A549 (cell line): ENCODE results near the gene CEP128. TPM values are rescaled to one million over a fixed set of nuclear protein-coding genes. Genes with fewer than 3 reads are reported as not detected.

Experiments used
- ATAC-seq, 2 experiments: fragments of 200-7000 bp in 1 of 2; fragments of >200 bp in 1 of 2; cut with Nextera tagmentation in 1 of 2; cut with Tn5 transposase in 1 of 2; 3 replicates each; pipeline versions ENCODE4 v1.8.0 to v1.9.1; 2018 to 2020; ENCODE audit warnings: mild to moderate bottlenecking in 1 of 2, moderate library complexity in 1 of 2
- CTCF ChIA-PET: fragments of 300-600 bp; sonication (Branson Sonifier 250); formaldehyde crosslinking; extraction: SDS; loops from one replicate; lab custom pipeline; 2021; ENCODE audit warnings: antibody characterized with exemption, inconsistent platforms; lab: Yijun Ruan, JAX
- POLR2A ChIA-PET: fragments of 350-600 bp; formaldehyde crosslinking; extraction: SDS; loops from one replicate; lab custom pipeline; 2021; ENCODE audit warnings: antibody characterized with exemption, inconsistent platforms; lab: Yijun Ruan, JAX
- DNase-seq, 2 experiments: peaks; one replicate each; pipeline versions ENCODE4 v3.0.0 to v3.0.0-alpha.2; 2011 to 2016; ENCODE audit warnings: low read depth in 1 of 2, low spot score in 1 of 2
- FAIRE-seq: peaks from 2 replicates; lab custom pipeline; 2011; peaks lifted over from hg19 to GRCh38; lab: Jason Lieb, UNC
- H3K27ac ChIP-seq, 2 experiments: fragments of >200 bp; sonication (Bioruptor Twin); formaldehyde crosslinking; 3 replicates each; pipeline ENCODE4 v1.5.1; 2016 to 2017
- H3K4me1 ChIP-seq: fragments of >200 bp; sonication (Bioruptor Twin); formaldehyde crosslinking; 3 replicates; pipeline ENCODE4 v1.6.1; 2016
- H3K4me2 ChIP-seq: fragments of >200 bp; sonication (Bioruptor Twin); formaldehyde crosslinking; 3 replicates; pipeline ENCODE4 v1.6.1; 2016
- H3K4me3 ChIP-seq: fragments of >200 bp; sonication (Bioruptor Twin); formaldehyde crosslinking; 3 replicates; pipeline ENCODE4 v1.5.1; 2016
- H3K9me3 ChIP-seq: fragments of >200 bp; sonication (Bioruptor Twin); formaldehyde crosslinking; 3 replicates; pipeline ENCODE4 v1.6.1; 2016
- CBX2 ChIP-seq: fragments of 200-600 bp; sonication (generic); IDR thresholded peaks from 2 replicates; pipeline ENCODE4 v1.6.1; 2016; ENCODE audit warnings: low read depth, mild to moderate bottlenecking, borderline replicate concordance
- CBX8 ChIP-seq: fragments of 200-600 bp; sonication (generic); IDR thresholded peaks from 2 replicates; pipeline ENCODE4 v1.6.1; 2016
- CEBPB ChIP-seq, 2 experiments: fragments of >200 bp in 1 of 2; sonication (Bioruptor Twin) in 1 of 2; formaldehyde crosslinking in 1 of 2; IDR thresholded peaks; 2 replicates each; pipeline ENCODE4 v1.6.1; 2012 to 2016
- CHD2 ChIP-seq: fragments of 150-350 bp; IDR thresholded peaks from 2 replicates; pipeline ENCODE4 v1.6.1; 2014; ENCODE audit warnings: low read length; ENCODE audit not compliant: partially characterized antibody
- EHMT2 ChIP-seq: fragments of 200-600 bp; sonication (generic); IDR thresholded peaks from 2 replicates; pipeline ENCODE4 v1.6.1; 2016; ENCODE audit warnings: antibody characterized with exemption, low read depth, mild to moderate bottlenecking, moderate library complexity
- FOXS1 ChIP-seq: fragments of 250-450 bp; sonication (Bioruptor Pico); IDR thresholded peaks from 2 replicates; pipeline ENCODE4 v1.5.0; 2020; ENCODE audit warnings: mild to moderate bottlenecking, moderate library complexity
- HOXA7 ChIP-seq: fragments of 250-450 bp; sonication (Bioruptor Pico); IDR thresholded peaks from 2 replicates; pipeline ENCODE4 v1.5.0; 2020; ENCODE audit warnings: mild to moderate bottlenecking, moderate library complexity
- JUN ChIP-seq, 2 experiments: fragments of >200 bp; sonication (Bioruptor Twin); formaldehyde crosslinking; IDR thresholded peaks; 2 replicates in 1 of 2; 3 replicates in 1 of 2; pipeline ENCODE4 v1.6.1; 2016 to 2017
- MAFK ChIP-seq: fragments of 450-650 bp; IDR thresholded peaks from 2 replicates; pipeline ENCODE4 v1.6.1; 2014; ENCODE audit not compliant: partially characterized antibody
- MAX ChIP-seq: IDR thresholded peaks from 2 replicates; pipeline ENCODE4 v1.6.1; 2012
- MAZ ChIP-seq: fragments of 150-350 bp; IDR thresholded peaks from 2 replicates; pipeline ENCODE4 v1.6.1; 2014; ENCODE audit warnings: antibody characterized with exemption, low read depth, low read length, borderline replicate concordance
- NFE2L2 ChIP-seq: fragments of 150-350 bp; conservative IDR thresholded peaks from 2 replicates; pipeline ENCODE4 v1.6.1; 2014; ENCODE audit warnings: low read length
- NR3C1 ChIP-seq: fragments of >200 bp; sonication (Bioruptor Twin); formaldehyde crosslinking; IDR thresholded peaks from 3 replicates; pipeline ENCODE4 v1.6.1; 2017
- PHF8 ChIP-seq: fragments of 200-600 bp; sonication (generic); IDR thresholded peaks from 2 replicates; pipeline ENCODE4 v1.6.1; 2016; ENCODE audit warnings: low read depth, mild to moderate bottlenecking, antibody characterized with exemption, moderate library complexity, borderline replicate concordance
- POLR2AphosphoS2 ChIP-seq: conservative IDR thresholded peaks from 2 replicates; pipeline ENCODE4 v1.6.1; 2012; ENCODE audit warnings: low read length, improper control_type of control experiment, inconsistent platforms
- RAD21 ChIP-seq, 2 experiments: fragments of >200 bp in 1 of 2; sonication (Bioruptor Twin) in 1 of 2; formaldehyde crosslinking in 1 of 2; IDR thresholded peaks in 1 of 2; conservative IDR thresholded peaks in 1 of 2; 2 replicates in 1 of 2; 3 replicates in 1 of 2; pipeline ENCODE4 v1.6.1; 2012 to 2018; ENCODE audit warnings: inconsistent platforms in 1 of 2
- RARB ChIP-seq: fragments of 250-450 bp; sonication (Bioruptor Pico); IDR thresholded peaks from 2 replicates; pipeline ENCODE4 v1.8.0; 2021; ENCODE audit warnings: mild to moderate bottlenecking, moderate library complexity
- SREBF2 ChIP-seq: fragments of 450-650 bp; IDR thresholded peaks from 2 replicates; pipeline ENCODE4 v1.6.1; 2014; ENCODE audit warnings: mild to moderate bottlenecking, moderate library complexity
- TFCP2L1 ChIP-seq: fragments of 250-450 bp; sonication (Bioruptor Pico); IDR thresholded peaks from 2 replicates; pipeline ENCODE4 v1.5.0; 2021; ENCODE audit warnings: mild to moderate bottlenecking
- USF2 ChIP-seq: fragments of 450-650 bp; IDR thresholded peaks from 2 replicates; pipeline ENCODE4 v1.6.1; 2014; ENCODE audit warnings: antibody characterized with exemption
- ZSCAN20 ChIP-seq: fragments of 250-450 bp; sonication (Bioruptor Pico); IDR thresholded peaks from 2 replicates; pipeline ENCODE4 v1.8.0; 2022; ENCODE audit warnings: mild to moderate bottlenecking, moderate library complexity
- WGBS: methylation state at CpG from one replicate; pipeline ENCODE4 v1.1.6; 2017; ENCODE audit errors: missing lambda C conversion rate; 5-methylcytosine and 5-hydroxymethylcytosine counted together
- polyA plus RNA-seq, 4 experiments: library from polyadenylated mRNA; depleted of rRNA in 3 of 4; stranded (reverse); fragments of >200 nt; fragmentation: RNase III in 1 of 4; extraction: RNeasy Plus Mini Kit Qiagen cat#74134 plus additional on column Dnase treatment in 1 of 4; gene quantifications; 2 replicates in 3 of 4; 3 replicates in 1 of 4; pipeline ENCODE4 v1.2.3, GENCODE V29; 2011 to 2017
- TF ChIP-seq, protein P1 (sequence below): fragments of 200-600 bp; sonication (generic); IDR thresholded peaks from 2 replicates; pipeline ENCODE4 v1.6.1; 2016; ENCODE audit warnings: antibody characterized with exemption, mild to moderate bottlenecking, moderate library complexity
- TF ChIP-seq, protein P2 (sequence below): fragments of 250-450 bp; sonication (Bioruptor Pico); IDR thresholded peaks from 2 replicates; pipeline ENCODE4 v1.5.0; 2020; ENCODE audit warnings: low read depth, mild to moderate bottlenecking, moderate library complexity
- TF ChIP-seq, protein P3 (sequence below): fragments of >200 bp; sonication (Bioruptor Twin); formaldehyde crosslinking; IDR thresholded peaks from 3 replicates; pipeline ENCODE4 v1.5.1; 2016
- TF ChIP-seq, protein P4 (sequence below): fragments of 150-350 bp; IDR thresholded peaks from 2 replicates; pipeline ENCODE4 v1.6.1; 2014; ENCODE audit warnings: low read depth, mild to moderate bottlenecking, low read length

Gene CEP128
- polyA plus RNA-seq, 2 of the 4 experiments (the other 2 are of a cell fraction) = 5.8 to 7.0 TPM

DNA sequence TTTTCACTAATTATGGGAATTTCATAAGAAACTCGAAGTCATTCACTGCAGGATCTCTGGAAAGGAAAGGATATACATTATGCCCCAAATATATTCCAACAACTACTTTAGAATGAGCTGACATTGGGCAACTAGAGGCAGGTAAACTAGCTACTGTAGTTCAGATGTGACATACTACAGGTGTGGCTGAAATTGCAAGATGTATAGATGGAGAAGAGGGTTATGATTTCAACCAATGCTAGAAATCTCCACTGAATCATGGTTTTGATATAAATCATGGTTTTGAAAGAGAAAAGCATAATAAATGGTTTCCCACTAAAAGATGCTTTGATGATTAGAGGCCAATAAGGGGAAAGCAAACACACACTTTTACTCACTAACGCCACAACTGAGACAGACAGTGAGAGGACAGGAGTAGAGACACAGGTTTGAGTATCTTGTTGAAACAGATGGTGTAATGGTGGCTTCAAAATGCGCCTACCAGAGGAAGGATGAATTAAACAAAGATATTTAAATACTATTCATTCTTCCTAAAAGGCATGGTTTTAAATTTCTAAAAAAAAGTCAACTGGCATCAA is 434.2 kb downstream of the CEP128 start:
- H3K4me1 ChIP-seq = no peaks in the 10 kb centered on the region
- ATAC-seq = no peak
- TF ChIP-seq HOXA7 = no peak
- TF ChIP-seq, all 56 proteins: peak for 0
- DNase-seq = no peak
- H3K4me2 ChIP-seq = no peak overlapping the region
- ChIA-PET CTCF (no interaction called here), POLR2A (no interaction called here)
- no peaks in the 10 kb centered on the region for H3K9me3 ChIP-seq
- WGBS = 78% methylated on average over 3 of the region's 3 CpGs
- no peak overlapping the region for H3K4me3 ChIP-seq
- no peak overlapping the region for H3K27ac ChIP-seq
- FAIRE-seq = no peak

DNA sequence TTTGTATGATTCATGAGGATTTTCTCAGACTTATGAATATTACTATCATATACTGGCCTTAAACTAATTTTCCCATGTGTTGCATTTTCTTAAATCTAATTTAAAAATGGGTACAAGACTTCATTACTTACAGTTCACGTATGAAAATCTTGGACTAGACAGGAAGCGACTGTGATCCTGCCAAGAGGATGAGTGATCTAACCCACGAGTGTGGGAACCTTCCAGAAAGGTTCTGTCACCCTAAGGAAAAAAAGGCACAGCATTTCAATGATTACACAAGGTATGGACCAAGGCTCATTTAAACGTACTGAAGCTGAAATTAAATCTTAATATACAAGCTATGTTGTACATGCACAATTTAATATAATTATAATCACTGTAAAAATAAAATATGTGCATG is 436.8 kb downstream of the CEP128 start:
- ATAC-seq = no peak
- no peak overlapping the region for H3K4me2 ChIP-seq
- TF ChIP-seq NFE2L2 (no peak), USF2 (no peak), SREBF2 (no peak), MAZ (no peak), CBX2 (no peak), ZSCAN20 (CRISPR knock-in tag) (no peak), PHF8 (no peak), CHD2 (no peak), RARB (no peak), MAFK (no peak), MAX (no peak)
- TF ChIP-seq, protein P1, sequence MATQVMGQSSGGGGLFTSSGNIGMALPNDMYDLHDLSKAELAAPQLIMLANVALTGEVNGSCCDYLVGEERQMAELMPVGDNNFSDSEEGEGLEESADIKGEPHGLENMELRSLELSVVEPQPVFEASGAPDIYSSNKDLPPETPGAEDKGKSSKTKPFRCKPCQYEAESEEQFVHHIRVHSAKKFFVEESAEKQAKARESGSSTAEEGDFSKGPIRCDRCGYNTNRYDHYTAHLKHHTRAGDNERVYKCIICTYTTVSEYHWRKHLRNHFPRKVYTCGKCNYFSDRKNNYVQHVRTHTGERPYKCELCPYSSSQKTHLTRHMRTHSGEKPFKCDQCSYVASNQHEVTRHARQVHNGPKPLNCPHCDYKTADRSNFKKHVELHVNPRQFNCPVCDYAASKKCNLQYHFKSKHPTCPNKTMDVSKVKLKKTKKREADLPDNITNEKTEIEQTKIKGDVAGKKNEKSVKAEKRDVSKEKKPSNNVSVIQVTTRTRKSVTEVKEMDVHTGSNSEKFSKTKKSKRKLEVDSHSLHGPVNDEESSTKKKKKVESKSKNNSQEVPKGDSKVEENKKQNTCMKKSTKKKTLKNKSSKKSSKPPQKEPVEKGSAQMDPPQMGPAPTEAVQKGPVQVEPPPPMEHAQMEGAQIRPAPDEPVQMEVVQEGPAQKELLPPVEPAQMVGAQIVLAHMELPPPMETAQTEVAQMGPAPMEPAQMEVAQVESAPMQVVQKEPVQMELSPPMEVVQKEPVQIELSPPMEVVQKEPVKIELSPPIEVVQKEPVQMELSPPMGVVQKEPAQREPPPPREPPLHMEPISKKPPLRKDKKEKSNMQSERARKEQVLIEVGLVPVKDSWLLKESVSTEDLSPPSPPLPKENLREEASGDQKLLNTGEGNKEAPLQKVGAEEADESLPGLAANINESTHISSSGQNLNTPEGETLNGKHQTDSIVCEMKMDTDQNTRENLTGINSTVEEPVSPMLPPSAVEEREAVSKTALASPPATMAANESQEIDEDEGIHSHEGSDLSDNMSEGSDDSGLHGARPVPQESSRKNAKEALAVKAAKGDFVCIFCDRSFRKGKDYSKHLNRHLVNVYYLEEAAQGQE = no peak
- TF ChIP-seq, protein P2, sequence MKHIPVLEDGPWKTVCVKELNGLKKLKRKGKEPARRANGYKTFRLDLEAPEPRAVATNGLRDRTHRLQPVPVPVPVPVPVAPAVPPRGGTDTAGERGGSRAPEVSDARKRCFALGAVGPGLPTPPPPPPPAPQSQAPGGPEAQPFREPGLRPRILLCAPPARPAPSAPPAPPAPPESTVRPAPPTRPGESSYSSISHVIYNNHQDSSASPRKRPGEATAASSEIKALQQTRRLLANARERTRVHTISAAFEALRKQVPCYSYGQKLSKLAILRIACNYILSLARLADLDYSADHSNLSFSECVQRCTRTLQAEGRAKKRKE = no peak
- TF ChIP-seq, all 56 proteins: peak for 0
- no peak overlapping the region for H3K4me3 ChIP-seq
- FAIRE-seq (no peak), DNase-seq (no peak)
- H3K9me3 ChIP-seq = no peaks in the 10 kb centered on the region
- H3K27ac ChIP-seq = no peak overlapping the region
- ChIA-PET CTCF (no interaction called here), POLR2A (no interaction called here)
- no peaks in the 10 kb centered on the region for H3K4me1 ChIP-seq
- WGBS = 82% methylated on average over 4 of the region's 4 CpGs

- Histone ChIP-seq H3K4me3 (no peak overlapping the region), H3K4me1 (no peaks in the 10 kb centered on the region), H3K27ac (no peak overlapping the region), H3K4me2 (no peak overlapping the region), H3K9me3 (no peaks in the 10 kb centered on the region)
- no peak for FAIRE-seq
- ChIA-PET POLR2A (no interaction called here), CTCF (no interaction called here)
- no peak for ATAC-seq
- no peak for DNase-seq
- WGBS = 98% methylated on average over 2 of the region's 2 CpGs
- TF ChIP-seq, protein P3, sequence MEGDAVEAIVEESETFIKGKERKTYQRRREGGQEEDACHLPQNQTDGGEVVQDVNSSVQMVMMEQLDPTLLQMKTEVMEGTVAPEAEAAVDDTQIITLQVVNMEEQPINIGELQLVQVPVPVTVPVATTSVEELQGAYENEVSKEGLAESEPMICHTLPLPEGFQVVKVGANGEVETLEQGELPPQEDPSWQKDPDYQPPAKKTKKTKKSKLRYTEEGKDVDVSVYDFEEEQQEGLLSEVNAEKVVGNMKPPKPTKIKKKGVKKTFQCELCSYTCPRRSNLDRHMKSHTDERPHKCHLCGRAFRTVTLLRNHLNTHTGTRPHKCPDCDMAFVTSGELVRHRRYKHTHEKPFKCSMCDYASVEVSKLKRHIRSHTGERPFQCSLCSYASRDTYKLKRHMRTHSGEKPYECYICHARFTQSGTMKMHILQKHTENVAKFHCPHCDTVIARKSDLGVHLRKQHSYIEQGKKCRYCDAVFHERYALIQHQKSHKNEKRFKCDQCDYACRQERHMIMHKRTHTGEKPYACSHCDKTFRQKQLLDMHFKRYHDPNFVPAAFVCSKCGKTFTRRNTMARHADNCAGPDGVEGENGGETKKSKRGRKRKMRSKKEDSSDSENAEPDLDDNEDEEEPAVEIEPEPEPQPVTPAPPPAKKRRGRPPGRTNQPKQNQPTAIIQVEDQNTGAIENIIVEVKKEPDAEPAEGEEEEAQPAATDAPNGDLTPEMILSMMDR = no peak
- TF ChIP-seq EHMT2 (no peak), NFE2L2 (no peak), CBX8 (no peak), TFCP2L1 (CRISPR knock-in tag) (no peak), NR3C1 (no peak), RAD21 (conservative IDR thresholded peaks at IDR 0.05 in 1 of 2, IDR thresholded peaks at IDR 0.05 in 1 of 2) (no peak), CEBPB (IDR thresholded peaks at IDR 0.05) (no peak), ZSCAN20 (CRISPR knock-in tag) (no peak), JUN (IDR thresholded peaks at IDR 0.05) (no peak), SREBF2 (no peak), POLR2AphosphoS2 (no peak), FOXS1 (CRISPR knock-in tag) (no peak)
- TF ChIP-seq, protein P2 = no peak
- TF ChIP-seq, protein P4, sequence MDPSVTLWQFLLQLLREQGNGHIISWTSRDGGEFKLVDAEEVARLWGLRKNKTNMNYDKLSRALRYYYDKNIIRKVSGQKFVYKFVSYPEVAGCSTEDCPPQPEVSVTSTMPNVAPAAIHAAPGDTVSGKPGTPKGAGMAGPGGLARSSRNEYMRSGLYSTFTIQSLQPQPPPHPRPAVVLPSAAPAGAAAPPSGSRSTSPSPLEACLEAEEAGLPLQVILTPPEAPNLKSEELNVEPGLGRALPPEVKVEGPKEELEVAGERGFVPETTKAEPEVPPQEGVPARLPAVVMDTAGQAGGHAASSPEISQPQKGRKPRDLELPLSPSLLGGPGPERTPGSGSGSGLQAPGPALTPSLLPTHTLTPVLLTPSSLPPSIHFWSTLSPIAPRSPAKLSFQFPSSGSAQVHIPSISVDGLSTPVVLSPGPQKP = no peak
Measured at GRCh38 chr14:80498533-80498932, 443.0 kb downstream of the CEP128 start.
